B cell (primary cell): Measurements from ENCODE around the gene PLCXD3. TPM values are rescaled to one million over a fixed set of nuclear protein-coding genes. Genes with fewer than 3 reads are reported as not detected.

ENCODE experiments used
- ATAC-seq: fragments of 200-7000 bp; cut with Tn5 transposase; one replicate; pipeline ENCODE4 v1.10.0; 2021; ENCODE audit warnings: low read depth, mild to moderate bottlenecking, moderate number of reproducible peaks, moderate library complexity
- CTCF ChIA-PET: fragments of 350-600 bp; sonication (Branson Sonifier 250); formaldehyde crosslinking; loops from one replicate; lab custom pipeline; 2021; ENCODE audit warnings: antibody characterized with exemption, inconsistent platforms; lab: Charles Lee
- POLR2A ChIA-PET: fragments of 350-600 bp; sonication (Branson Sonifier 250); formaldehyde crosslinking; loops from one replicate; lab custom pipeline; 2021; ENCODE audit warnings: antibody characterized with exemption; lab: Charles Lee
- DNase-seq: peaks from one replicate; pipeline ENCODE4 v3.0.0; 2013
- H2AFZ ChIP-seq: 2 replicates; pipeline ENCODE4 v1.6.1; 2012; ENCODE audit warnings: mild to moderate bottlenecking, low read depth, low read length; ENCODE audit not compliant: insufficient read depth, poor library complexity, severe bottlenecking
- H3K27ac ChIP-seq, 2 donors: 1 replicate in 1 of 2; 2 replicates in 1 of 2; pipeline ENCODE4 v1.5.1; 2012 to 2013; ENCODE audit warnings: low read length in 2 of 2, mild to moderate bottlenecking in 2 of 2, moderate library complexity in 1 of 2
- H3K27me3 ChIP-seq, 4 experiments: fragments of 200-600 bp in 1 of 4; sonication (generic) in 1 of 4; replicated peaks in 1 of 4; 1 replicate in 2 of 4; 2 replicates in 2 of 4; pipeline versions ENCODE4 v1.6.1 to v1.7.0; 2013 to 2016; ENCODE audit warnings: low read length in 3 of 4, mild to moderate bottlenecking in 2 of 4, mixed read lengths in 1 of 4, moderate library complexity in 1 of 4; ENCODE audit not compliant: insufficient read depth in 4 of 4, control insufficient read depth in 3 of 4; ENCODE audit errors: control extremely low read depth in 1 of 4
- H3K36me3 ChIP-seq, 2 experiments: replicated peaks in 1 of 2; 1 replicate in 1 of 2; 2 replicates in 1 of 2; pipeline versions ENCODE4 v1.6.1 to v1.7.1; 2013; ENCODE audit warnings: low read length in 1 of 2; ENCODE audit not compliant: insufficient read depth in 2 of 2, control insufficient read depth in 1 of 2; ENCODE audit errors: control extremely low read depth in 1 of 2, extremely low read depth in 1 of 2
- H3K4me1 ChIP-seq, 2 donors: fragments of 200-600 bp in 1 of 2; sonication (generic) in 1 of 2; 1 replicate in 1 of 2; 2 replicates in 1 of 2; pipeline versions ENCODE4 v1.5.1 to v1.6.1; 2013 to 2017; ENCODE audit warnings: low read length in 2 of 2; ENCODE audit not compliant: control insufficient read depth in 2 of 2, insufficient read depth in 2 of 2
- H3K4me2 ChIP-seq: replicated peaks from 2 replicates; pipeline ENCODE3; 2012; ENCODE audit warnings: mild to moderate bottlenecking, low read depth, low read length; ENCODE audit not compliant: poor library complexity, severe bottlenecking
- H3K4me3 ChIP-seq, 5 experiments: fragments of 200-600 bp in 1 of 5; sonication (generic) in 1 of 5; 1 replicate in 3 of 5; 2 replicates in 2 of 5; pipeline versions ENCODE4 v1.5.1 to v1.7.0; 2011 to 2016; ENCODE audit warnings: low read length in 4 of 5, mild to moderate bottlenecking in 4 of 5, low read depth in 2 of 5, control low read depth in 1 of 5, moderate library complexity in 1 of 5; ENCODE audit not compliant: insufficient read depth in 1 of 5; ENCODE audit errors: control extremely low read depth in 1 of 5, extremely low read depth in 1 of 5
- H3K79me2 ChIP-seq: fragments of 200-600 bp; sonication (generic); one replicate; pipeline ENCODE4 v1.6.0; 2016; ENCODE audit warnings: low read length; ENCODE audit not compliant: control insufficient read depth, insufficient read depth
- H3K9ac ChIP-seq: fragments of 200-600 bp; sonication (generic); 2 replicates; pipeline ENCODE4 v1.6.1; 2017; ENCODE audit warnings: mild to moderate bottlenecking, low read length, moderate library complexity
- H3K9me3 ChIP-seq, 3 donors: one replicate each; pipeline versions ENCODE4 v1.6.1 to v1.7.1; 2013; ENCODE audit warnings: low read length in 2 of 3; ENCODE audit not compliant: control insufficient read depth in 2 of 3, insufficient read depth in 1 of 3; ENCODE audit errors: control extremely low read depth in 1 of 3
- H4K20me1 ChIP-seq: 2 replicates; pipeline ENCODE4 v1.6.0; 2012; ENCODE audit warnings: mild to moderate bottlenecking, low read length; ENCODE audit not compliant: insufficient read depth, control insufficient read depth, poor library complexity, severe bottlenecking
- H3K27ac Mint-ChIP-seq: one replicate; pipeline ENCODE4 v1.8.0; 2021; ENCODE audit warnings: mixed read lengths
- H3K27me3 Mint-ChIP-seq: one replicate; pipeline ENCODE4 v1.8.0; 2021; ENCODE audit warnings: mixed read lengths
- H3K4me1 Mint-ChIP-seq: one replicate; pipeline ENCODE4 v1.8.0; 2021; ENCODE audit warnings: mixed read lengths
- H3K4me3 Mint-ChIP-seq: one replicate; pipeline ENCODE4 v1.8.0; 2021; ENCODE audit warnings: mixed read lengths
- H3K9me3 Mint-ChIP-seq: one replicate; pipeline ENCODE4 v1.8.0; 2022; ENCODE audit warnings: mixed read lengths; ENCODE audit not compliant: insufficient read depth
- CTCF ChIP-seq: fragments of 200-600 bp; IDR thresholded peaks from one replicate; pipeline ENCODE4 v1.8.0; 2022; ENCODE audit warnings: antibody characterized with exemption, mild to moderate bottlenecking
- EZH2 ChIP-seq: IDR thresholded peaks from 2 replicates; pipeline ENCODE4 v1.6.1; 2012; ENCODE audit warnings: borderline replicate concordance, low read depth, mild to moderate bottlenecking, moderate library complexity, low read length; ENCODE audit not compliant: insufficient read depth, poor library complexity, severe bottlenecking
- WGBS: methylation state at CpG from one replicate; pipeline ENCODE4 v1.1.5; 2013; ENCODE audit warnings: missing lambda C conversion rate; ENCODE audit not compliant: insufficient coverage; 5-methylcytosine and 5-hydroxymethylcytosine counted together
- intact Hi-C: fragments of 100-400 bp; cut with micrococcal nuclease; formaldehyde crosslinking; loops from one replicate; pipeline ENCODE4 v1.10.0; 2022
- polyA plus RNA-seq: library from polyadenylated mRNA; depleted of rRNA; stranded (reverse); fragments of >200 nt; gene quantifications from 2 replicates; pipeline ENCODE4 v1.2.3, GENCODE V29; 2012
- total RNA-seq, 2 donors: library from RNA; stranded (reverse); fragments of 120-200 nt in 1 of 2; gene quantifications; 1 replicate in 1 of 2; 2 replicates in 1 of 2; pipeline versions ENCODE4 v1.2.3 to v1.2.4, GENCODE V29; 2013 to 2022

The PLCXD3 gene
- total and polyA plus RNA-seq, 2 donors (not counting 1 experiment from before 2014, with no cell fraction given): not detected

GRCh38 chr5:41508696-41509398 is 1.6 kb downstream of the PLCXD3 start:
- DNase-seq: no peak
- H3K27me3 Mint-ChIP-seq: peaks cover 33% of the 10 kb centered on the region
- POLR2A ChIA-PET: no interaction called here
- no peaks in the 10 kb centered on the region for H4K20me1 ChIP-seq
- H3K4me1 Mint-ChIP-seq: no peaks in the 10 kb centered on the region
- ATAC-seq: no peak
- 54% methylated on average over 3 of the region's 5 CpGs for WGBS
- CTCF ChIA-PET: no interaction called here
- H3K4me2 ChIP-seq: no peak overlapping the region
- H3K4me3 ChIP-seq: no peak overlapping the region
- H3K9me3 Mint-ChIP-seq: no peaks in the 10 kb centered on the region
- H3K4me1 ChIP-seq: no peaks in the 10 kb centered on the region
- H3K9ac ChIP-seq: no peak overlapping the region
- TF ChIP-seq CTCF (no peak), EZH2 (no peak)
- H3K36me3 ChIP-seq: no peaks in the 10 kb centered on the region
- H2AFZ ChIP-seq: no peak overlapping the region
- intact Hi-C loops: no loop called here
- H3K27me3 ChIP-seq: peaks cover 0 to 10% (median 4%) of the 10 kb centered on the region in 4 experiments
- no peak overlapping the region for H3K4me3 Mint-ChIP-seq
- H3K27ac Mint-ChIP-seq: no peak overlapping the region
- H3K27ac ChIP-seq: no peak overlapping the region
- peaks cover 0 to 13% (median 0%) of the 10 kb centered on the region in 3 donors for H3K9me3 ChIP-seq
- H3K79me2 ChIP-seq: no peaks in the 10 kb centered on the region

- intact Hi-C loops: no loop called here
These were observed 2.2 kb downstream of the PLCXD3 start for GRCh38 chr5:41508186-41508585.

More at GRCh38 chr5:41508186-41508585, 2.2 kb downstream of the PLCXD3 start:
- Histone ChIP-seq H3K9me3 (peaks cover 0 to 13% (median 0%) of the 10 kb centered on the region in 3 donors), H3K9ac (no peak overlapping the region), H3K36me3 (no peaks in the 10 kb centered on the region), H3K4me3 (no peak overlapping the region), H2AFZ (no peak overlapping the region), H4K20me1 (no peaks in the 10 kb centered on the region), H3K4me1 (no peaks in the 10 kb centered on the region), H3K4me2 (no peak overlapping the region), H3K27ac (no peak overlapping the region), H3K27me3 (peaks cover 0 to 10% (median 4%) of the 10 kb centered on the region in 4 experiments), H3K79me2 (no peaks in the 10 kb centered on the region)
- ChIA-PET CTCF (no interaction called here), POLR2A (no interaction called here)
- no peak overlapping the region for H3K27ac Mint-ChIP-seq
- peaks cover 33% of the 10 kb centered on the region for H3K27me3 Mint-ChIP-seq
- DNase-seq (no peak), ATAC-seq (no peak)
- no peak for TF ChIP-seq CTCF
- TF ChIP-seq EZH2: no peak
- no peak overlapping the region for H3K4me3 Mint-ChIP-seq
- no peaks in the 10 kb centered on the region for H3K4me1 Mint-ChIP-seq
- no peaks in the 10 kb centered on the region for H3K9me3 Mint-ChIP-seq
